ENCODE measurements around the gene B3GALNT1.
A peak's percentile ranks its signal among the peaks of the same experiment; 100 is the strongest.

Gene B3GALNT1

GRCh38 chr3:161083131-161083530 lies 22.0 kb downstream of the B3GALNT1 start:
- Histone ChIP-seq H2BK15ac (ENCODE audit: low read depth, poor library complexity, severe bottlenecking) (no peak overlapping the region), H2BK120ac (ENCODE audit: low read depth, low read length) (no peak overlapping the region), H2AFZ (ENCODE audit: low read depth, low read length) (no peak overlapping the region), H3K4me3 (ENCODE audit: insufficient read depth in 1 of 2, low read depth in 1 of 2, low read length in 2 of 2) (no peak overlapping the region), H3K4ac (ENCODE audit: low read depth in 1 of 2, low read length in 2 of 2) (no peak overlapping the region), H4K91ac (ENCODE audit: low read length) (no peak overlapping the region), H3K23ac (ENCODE audit: low read length in 2 of 2) (no peak overlapping the region), H4K8ac (ENCODE audit: low read length) (no peak overlapping the region), H3K36me3 (ENCODE audit: control insufficient read depth in 1 of 2, insufficient read depth in 2 of 2, low read depth in 1 of 2, low read length in 2 of 2) (peaks cover 0 to 37% of the 10 kb centered on the region in 2 experiments), H3K4me2 (ENCODE audit: low read length, poor library complexity, severe bottlenecking) (no peak overlapping the region), H3K9me3 (ENCODE audit: control insufficient read depth, low read length) (no peaks in the 10 kb centered on the region), H2AK5ac (ENCODE audit: low read length, severe bottlenecking) (no peak overlapping the region), H3K27ac (ENCODE audit: low read length, poor library complexity, severe bottlenecking) (no peak overlapping the region), H3K9ac (ENCODE audit: low read length) (no peak overlapping the region), H3K14ac (ENCODE audit: low read length in 2 of 2) (no peak overlapping the region), H3K79me1 (replicated peaks; ENCODE audit: low read length, poor library complexity, severe bottlenecking) (no peaks in the 10 kb centered on the region), H3K18ac (ENCODE audit: low read depth in 1 of 2, low read length in 2 of 2) (no peak overlapping the region), H3K27me3 (ENCODE audit: control insufficient read depth in 1 of 2, insufficient read depth in 1 of 2, low read length in 2 of 2) (no peaks in the 10 kb centered on the region), H2BK5ac (ENCODE audit: low read depth, low read length, poor library complexity, severe bottlenecking) (no peak overlapping the region), H3K4me1 (ENCODE audit: control insufficient read depth, insufficient read depth, low read depth, low read length) (no peaks in the 10 kb centered on the region), H2BK12ac (ENCODE audit: low read length in 2 of 2) (no peak overlapping the region)
- 100% methylated on average over 1 of the region's 1 CpG for WGBS
- no peak for DNase-seq

GRCh38 chr3:161082063-161082462 lies 23.1 kb downstream of the B3GALNT1 start:
- Histone ChIP-seq H4K91ac (ENCODE audit: low read length) (no peak overlapping the region), H3K14ac (ENCODE audit: low read length in 2 of 2) (no peak overlapping the region), H2BK5ac (ENCODE audit: low read depth, low read length, poor library complexity, severe bottlenecking) (no peak overlapping the region), H3K23ac (ENCODE audit: low read length in 2 of 2) (no peak overlapping the region), H2BK15ac (ENCODE audit: low read depth, poor library complexity, severe bottlenecking) (no peak overlapping the region), H3K27ac (ENCODE audit: low read length, poor library complexity, severe bottlenecking) (no peak overlapping the region), H3K27me3 (ENCODE audit: control insufficient read depth in 1 of 2, insufficient read depth in 1 of 2, low read length in 2 of 2) (no peaks in the 10 kb centered on the region), H4K8ac (ENCODE audit: low read length) (peak overlapping the region; percentile 43), H3K9me3 (ENCODE audit: control insufficient read depth, low read length) (no peaks in the 10 kb centered on the region), H3K79me1 (replicated peaks; ENCODE audit: low read length, poor library complexity, severe bottlenecking) (no peaks in the 10 kb centered on the region), H2BK12ac (ENCODE audit: low read length in 2 of 2) (no peak overlapping the region), H3K9ac (ENCODE audit: low read length) (no peak overlapping the region), H2BK120ac (ENCODE audit: low read depth, low read length) (no peak overlapping the region), H2AFZ (ENCODE audit: low read depth, low read length) (no peak overlapping the region), H2AK5ac (ENCODE audit: low read length, severe bottlenecking) (no peak overlapping the region), H3K18ac (ENCODE audit: low read depth in 1 of 2, low read length in 2 of 2) (no peak overlapping the region), H3K4me2 (ENCODE audit: low read length, poor library complexity, severe bottlenecking) (no peak overlapping the region), H3K4ac (ENCODE audit: low read depth in 1 of 2, low read length in 2 of 2) (no peak overlapping the region), H3K36me3 (ENCODE audit: control insufficient read depth in 1 of 2, insufficient read depth in 2 of 2, low read depth in 1 of 2, low read length in 2 of 2) (peaks cover 0 to 30% of the 10 kb centered on the region in 2 experiments), H3K4me3 (ENCODE audit: insufficient read depth in 1 of 2, low read depth in 1 of 2, low read length in 2 of 2) (no peak overlapping the region), H3K4me1 (ENCODE audit: control insufficient read depth, insufficient read depth, low read depth, low read length) (no peaks in the 10 kb centered on the region)
- WGBS: 96% methylated on average over 2 of the region's 2 CpGs
- DNase-seq: no peak

GRCh38 chr3:161081633-161082032 lies 23.5 kb downstream of the B3GALNT1 start:
- H4K8ac ChIP-seq (ENCODE audit: low read length): no peak overlapping the region
- no peak overlapping the region for H3K4me2 ChIP-seq (ENCODE audit: low read length, poor library complexity, severe bottlenecking)
- H4K91ac ChIP-seq (ENCODE audit: low read length): no peak overlapping the region
- H3K18ac ChIP-seq (ENCODE audit: low read depth in 1 of 2, low read length in 2 of 2): no peak overlapping the region
- no peak overlapping the region for H3K23ac ChIP-seq (ENCODE audit: low read length in 2 of 2)
- H3K9me3 ChIP-seq (ENCODE audit: control insufficient read depth, low read length): no peaks in the 10 kb centered on the region
- no peak overlapping the region for H3K9ac ChIP-seq (ENCODE audit: low read length)
- WGBS: 97% methylated on average over 4 of the region's 4 CpGs
- no peak overlapping the region for H2BK12ac ChIP-seq (ENCODE audit: low read length in 2 of 2)
- H2AFZ ChIP-seq (ENCODE audit: low read depth, low read length): no peak overlapping the region
- no peaks in the 10 kb centered on the region for H3K79me1 ChIP-seq (replicated peaks; ENCODE audit: low read length, poor library complexity, severe bottlenecking)
- H2BK15ac ChIP-seq (ENCODE audit: low read depth, poor library complexity, severe bottlenecking): no peak overlapping the region
- H3K4ac ChIP-seq (ENCODE audit: low read depth in 1 of 2, low read length in 2 of 2): no peak overlapping the region
- no peak overlapping the region for H3K4me3 ChIP-seq (ENCODE audit: insufficient read depth in 1 of 2, low read depth in 1 of 2, low read length in 2 of 2)
- H3K27ac ChIP-seq (ENCODE audit: low read length, poor library complexity, severe bottlenecking): no peak overlapping the region
- no peaks in the 10 kb centered on the region for H3K4me1 ChIP-seq (ENCODE audit: control insufficient read depth, insufficient read depth, low read depth, low read length)
- H3K36me3 ChIP-seq (ENCODE audit: control insufficient read depth in 1 of 2, insufficient read depth in 2 of 2, low read depth in 1 of 2, low read length in 2 of 2): peaks cover 0 to 27% of the 10 kb centered on the region in 2 experiments
- H2BK120ac ChIP-seq (ENCODE audit: low read depth, low read length): no peak overlapping the region
- no peaks in the 10 kb centered on the region for H3K27me3 ChIP-seq (ENCODE audit: control insufficient read depth in 1 of 2, insufficient read depth in 1 of 2, low read length in 2 of 2)
- DNase-seq: peak; percentile 22
- no peak overlapping the region for H2AK5ac ChIP-seq (ENCODE audit: low read length, severe bottlenecking)
- H3K14ac ChIP-seq (ENCODE audit: low read length in 2 of 2): no peak overlapping the region
- H2BK5ac ChIP-seq (ENCODE audit: low read depth, low read length, poor library complexity, severe bottlenecking): no peak overlapping the region

GRCh38 chr3:161073181-161073580 lies 32.0 kb downstream of the B3GALNT1 start:
- Histone ChIP-seq H4K91ac (ENCODE audit: low read length) (no peak overlapping the region), H4K8ac (ENCODE audit: low read length) (no peak overlapping the region), H3K79me1 (replicated peaks; ENCODE audit: low read length, poor library complexity, severe bottlenecking) (no peaks in the 10 kb centered on the region), H2BK12ac (ENCODE audit: low read length in 2 of 2) (no peak overlapping the region), H2BK5ac (ENCODE audit: low read depth, low read length, poor library complexity, severe bottlenecking) (no peak overlapping the region), H2AK5ac (ENCODE audit: low read length, severe bottlenecking) (no peak overlapping the region), H3K18ac (ENCODE audit: low read depth in 1 of 2, low read length in 2 of 2) (no peak overlapping the region), H2BK120ac (ENCODE audit: low read depth, low read length) (no peak overlapping the region), H3K4ac (ENCODE audit: low read depth in 1 of 2, low read length in 2 of 2) (no peak overlapping the region), H3K9me3 (ENCODE audit: control insufficient read depth, low read length) (no peaks in the 10 kb centered on the region), H2AFZ (ENCODE audit: low read depth, low read length) (no peak overlapping the region), H3K36me3 (ENCODE audit: control insufficient read depth in 1 of 2, insufficient read depth in 2 of 2, low read depth in 1 of 2, low read length in 2 of 2) (no peaks in the 10 kb centered on the region), H3K14ac (ENCODE audit: low read length in 2 of 2) (no peak overlapping the region), H3K4me3 (ENCODE audit: insufficient read depth in 1 of 2, low read depth in 1 of 2, low read length in 2 of 2) (no peak overlapping the region), H3K4me1 (ENCODE audit: control insufficient read depth, insufficient read depth, low read depth, low read length) (peaks cover 8% of the 10 kb centered on the region), H3K27me3 (ENCODE audit: control insufficient read depth in 1 of 2, insufficient read depth in 1 of 2, low read length in 2 of 2) (no peaks in the 10 kb centered on the region), H3K9ac (ENCODE audit: low read length) (no peak overlapping the region), H3K4me2 (ENCODE audit: low read length, poor library complexity, severe bottlenecking) (no peak overlapping the region), H3K27ac (ENCODE audit: low read length, poor library complexity, severe bottlenecking) (no peak overlapping the region), H2BK15ac (ENCODE audit: low read depth, poor library complexity, severe bottlenecking) (no peak overlapping the region), H3K23ac (ENCODE audit: low read length in 2 of 2) (no peak overlapping the region)
- no CpG with 5 or more reads among the region's 1 CpG for WGBS
- DNase-seq: no peak
